MCF 10A (cell line): ENCODE measurements around the gene POLR2M. TPM values are rescaled to one million over a fixed set of nuclear protein-coding genes. Genes with fewer than 3 reads are reported as not detected.

ENCODE experiments used
- BruUV-seq: library from RNA; stranded (reverse); fragments of 400-500 nt; replicated peaks from 2 replicates; lab custom pipeline; 2021; lab: Mats Ljungman, UMichigan
- CTCF ChIA-PET: fragments of 300-600 bp; sonication (Branson Sonifier 250); formaldehyde crosslinking; extraction: SDS; loops from one replicate; lab custom pipeline; 2021; ENCODE audit warnings: antibody characterized with exemption, inconsistent platforms; lab: Yijun Ruan, JAX
- POLR2A ChIA-PET: fragments of 300-600, 350-650 bp; sonication (Branson Sonifier 250); formaldehyde crosslinking; extraction: SDS; loops from one replicate; lab custom pipeline; 2020; ENCODE audit warnings: antibody characterized with exemption, inconsistent platforms; lab: Yijun Ruan, JAX
- DNase-seq: peaks from one replicate; pipeline ENCODE4 v3.0.0-alpha.2; 2018; ENCODE audit not compliant: unreplicated experiment
- H3K27ac Mint-ChIP-seq: one replicate; pipeline ENCODE4 v1.8.0; 2022; ENCODE audit warnings: mild to moderate bottlenecking, low read depth, mixed read lengths; ENCODE audit not compliant: unreplicated experiment
- H3K27me3 Mint-ChIP-seq: one replicate; pipeline ENCODE4 v1.8.0; 2022; ENCODE audit warnings: mixed read lengths; ENCODE audit not compliant: insufficient read depth, unreplicated experiment
- H3K36me3 Mint-ChIP-seq: one replicate; pipeline ENCODE4 v1.8.0; 2022; ENCODE audit warnings: mild to moderate bottlenecking, moderate library complexity, mixed read lengths; ENCODE audit not compliant: insufficient read depth, unreplicated experiment
- H3K4me1 Mint-ChIP-seq: one replicate; pipeline ENCODE4 v1.8.0; 2022; ENCODE audit warnings: mixed read lengths; ENCODE audit not compliant: insufficient read depth, unreplicated experiment
- H3K4me3 Mint-ChIP-seq: one replicate; pipeline ENCODE4 v1.8.0; 2022; ENCODE audit warnings: mild to moderate bottlenecking, moderate library complexity, mixed read lengths; ENCODE audit not compliant: unreplicated experiment
- H3K9me3 Mint-ChIP-seq: one replicate; pipeline ENCODE4 v1.8.0; 2022; ENCODE audit warnings: mixed read lengths; ENCODE audit not compliant: unreplicated experiment
- intact Hi-C: fragments of 100-400 bp; cut with micrococcal nuclease; formaldehyde crosslinking; loops from 2 replicates; pipeline ENCODE4 v1.14.1; 2022
- total RNA-seq: library from RNA; stranded (reverse); gene quantifications from 2 replicates; pipeline ENCODE4 v1.2.3, GENCODE V29; 2022
- TF ChIP-seq, protein P1 (sequence below): fragments of 200-600 bp; IDR thresholded peaks from one replicate; pipeline ENCODE4 v1.8.0; 2022; ENCODE audit warnings: antibody characterized with exemption, mild to moderate bottlenecking; ENCODE audit not compliant: unreplicated experiment

The POLR2M gene
- total RNA-seq, 1 experiment from 2014 or later, result 114 TPM

DNA sequence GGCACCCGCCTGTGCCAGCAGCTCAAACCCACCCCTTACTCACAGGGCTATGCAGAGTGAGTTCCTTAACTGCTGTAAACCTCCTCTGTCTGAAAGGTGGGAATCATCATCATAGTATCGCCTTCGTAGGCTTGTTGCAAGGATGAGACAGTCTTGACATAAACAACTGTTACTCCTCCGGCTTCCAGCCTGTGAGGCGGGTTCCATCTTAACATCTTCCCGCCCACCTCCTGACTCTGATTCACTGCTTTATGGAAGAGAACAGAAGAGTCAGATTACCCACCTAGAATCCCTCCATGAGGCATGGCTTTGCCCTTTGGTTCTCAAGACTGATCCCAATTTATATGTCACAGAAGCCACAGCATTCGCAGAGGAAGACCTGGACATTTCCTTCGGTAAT lies 21.9 kb downstream of the POLR2M start:
- no peaks in the 10 kb centered on the region for H3K27me3 Mint-ChIP-seq
- no TSS peak for BruUV-seq
- CTCF ChIA-PET, result interaction anchor here (1.0 kb wide), 1 partner anchor 15 kb away, joined by 3 read pairs; no protein-coding TSS in a partner anchor
- H3K4me3 Mint-ChIP-seq, result no peak overlapping the region
- TF ChIP-seq, protein P1, sequence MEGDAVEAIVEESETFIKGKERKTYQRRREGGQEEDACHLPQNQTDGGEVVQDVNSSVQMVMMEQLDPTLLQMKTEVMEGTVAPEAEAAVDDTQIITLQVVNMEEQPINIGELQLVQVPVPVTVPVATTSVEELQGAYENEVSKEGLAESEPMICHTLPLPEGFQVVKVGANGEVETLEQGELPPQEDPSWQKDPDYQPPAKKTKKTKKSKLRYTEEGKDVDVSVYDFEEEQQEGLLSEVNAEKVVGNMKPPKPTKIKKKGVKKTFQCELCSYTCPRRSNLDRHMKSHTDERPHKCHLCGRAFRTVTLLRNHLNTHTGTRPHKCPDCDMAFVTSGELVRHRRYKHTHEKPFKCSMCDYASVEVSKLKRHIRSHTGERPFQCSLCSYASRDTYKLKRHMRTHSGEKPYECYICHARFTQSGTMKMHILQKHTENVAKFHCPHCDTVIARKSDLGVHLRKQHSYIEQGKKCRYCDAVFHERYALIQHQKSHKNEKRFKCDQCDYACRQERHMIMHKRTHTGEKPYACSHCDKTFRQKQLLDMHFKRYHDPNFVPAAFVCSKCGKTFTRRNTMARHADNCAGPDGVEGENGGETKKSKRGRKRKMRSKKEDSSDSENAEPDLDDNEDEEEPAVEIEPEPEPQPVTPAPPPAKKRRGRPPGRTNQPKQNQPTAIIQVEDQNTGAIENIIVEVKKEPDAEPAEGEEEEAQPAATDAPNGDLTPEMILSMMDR, result no peak
- H3K9me3 Mint-ChIP-seq, result no peaks in the 10 kb centered on the region
- DNase-seq, result no peak
- H3K4me1 Mint-ChIP-seq, result peaks cover 22% of the 10 kb centered on the region
- POLR2A ChIA-PET, result interaction anchor here (0.7 to 1.1 kb wide), 2 partner anchors 21 to 107 kb away, joined by 3 read pairs; no protein-coding TSS in a partner anchor
- H3K36me3 Mint-ChIP-seq, result peaks cover 6% of the 10 kb centered on the region
- no peak overlapping the region for H3K27ac Mint-ChIP-seq
- intact Hi-C loops, result no loop called here

DNA sequence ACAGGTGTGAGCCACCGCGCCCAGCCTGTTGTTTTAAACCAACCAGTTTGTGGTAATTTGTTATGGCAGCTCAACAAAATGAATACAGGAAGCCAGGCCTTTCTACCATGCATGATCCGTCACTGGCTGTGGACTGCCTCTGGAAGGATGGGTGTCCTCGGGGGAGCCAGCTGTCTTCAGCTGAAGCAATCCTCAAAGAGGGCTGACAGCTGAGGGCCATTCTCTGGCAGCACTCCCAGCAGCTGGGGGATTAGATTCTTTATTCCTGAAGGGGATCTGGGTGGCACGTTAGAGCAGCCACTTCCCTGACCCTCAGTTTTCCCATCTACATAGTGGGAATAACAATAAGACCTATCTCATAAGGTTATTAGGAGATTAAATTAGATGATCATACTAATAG lies 24.4 kb downstream of the POLR2M start:
- no TSS peak for BruUV-seq
- Mint-ChIP-seq H3K9me3 (no peaks in the 10 kb centered on the region), H3K36me3 (no peaks in the 10 kb centered on the region), H3K27me3 (no peaks in the 10 kb centered on the region), H3K4me3 (no peak overlapping the region), H3K27ac (no peak overlapping the region), H3K4me1 (peaks cover 22% of the 10 kb centered on the region)
- POLR2A ChIA-PET, result no interaction called here
- no peak for DNase-seq
- TF ChIP-seq, protein P1, result no peak
- CTCF ChIA-PET, result interaction anchor here (0.5 to 4.9 kb wide), 8 partner anchors 13 to 339 kb away, joined by 4 to 39 read pairs (median 13); no protein-coding TSS in a partner anchor
- intact Hi-C loops, result no loop called here

DNA sequence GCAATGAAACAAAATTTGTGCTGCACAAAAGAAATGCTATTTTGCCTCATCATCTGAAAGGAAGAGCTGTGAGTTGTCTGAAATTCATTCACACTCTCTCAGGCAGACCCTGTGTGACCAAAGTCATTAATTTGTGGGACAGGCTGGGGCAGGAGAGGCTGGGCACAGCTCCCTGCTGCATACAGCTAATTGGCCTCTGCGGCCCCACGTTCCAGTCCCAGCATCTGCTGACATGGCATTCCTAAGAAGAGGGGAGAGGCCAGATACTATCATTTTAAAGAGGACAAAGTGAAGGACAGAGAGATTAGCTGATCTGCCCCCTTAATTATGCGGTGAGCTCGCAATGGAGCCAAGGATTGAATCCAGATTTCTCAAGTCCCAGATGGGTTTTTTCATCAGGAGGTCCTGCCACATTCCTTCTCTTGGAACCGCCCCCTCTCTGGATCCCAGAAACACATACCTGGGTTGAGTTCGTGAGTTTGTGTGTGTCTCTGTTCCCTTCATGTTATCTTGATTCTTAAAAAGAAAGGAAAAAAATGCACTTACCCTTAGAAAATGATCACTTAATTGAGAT lies 25.1 kb downstream of the POLR2M start:
- Mint-ChIP-seq H3K9me3 (peaks cover 2% of the 10 kb centered on the region), H3K4me1 (peaks cover 17% of the 10 kb centered on the region), H3K36me3 (no peaks in the 10 kb centered on the region), H3K27me3 (no peaks in the 10 kb centered on the region), H3K4me3 (no peak overlapping the region), H3K27ac (no peak overlapping the region)
- TF ChIP-seq, protein P1, result no peak
- POLR2A ChIA-PET, result interaction anchor here (1.6 to 1.9 kb wide), 2 partner anchors 12 to 129 kb away, joined by 4 to 5 read pairs; no protein-coding TSS in a partner anchor
- no TSS peak for BruUV-seq
- no peak for DNase-seq
- CTCF ChIA-PET, result interaction anchor here (0.5 to 4.9 kb wide), 28 partner anchors 8 to 1024 kb away, joined by 3 to 39 read pairs (median 4); no protein-coding TSS in a partner anchor
- intact Hi-C loops, result loop anchor here (1.0 kb wide), 2 partner anchors 64 to 130 kb away; no protein-coding TSS in a partner anchor

DNA sequence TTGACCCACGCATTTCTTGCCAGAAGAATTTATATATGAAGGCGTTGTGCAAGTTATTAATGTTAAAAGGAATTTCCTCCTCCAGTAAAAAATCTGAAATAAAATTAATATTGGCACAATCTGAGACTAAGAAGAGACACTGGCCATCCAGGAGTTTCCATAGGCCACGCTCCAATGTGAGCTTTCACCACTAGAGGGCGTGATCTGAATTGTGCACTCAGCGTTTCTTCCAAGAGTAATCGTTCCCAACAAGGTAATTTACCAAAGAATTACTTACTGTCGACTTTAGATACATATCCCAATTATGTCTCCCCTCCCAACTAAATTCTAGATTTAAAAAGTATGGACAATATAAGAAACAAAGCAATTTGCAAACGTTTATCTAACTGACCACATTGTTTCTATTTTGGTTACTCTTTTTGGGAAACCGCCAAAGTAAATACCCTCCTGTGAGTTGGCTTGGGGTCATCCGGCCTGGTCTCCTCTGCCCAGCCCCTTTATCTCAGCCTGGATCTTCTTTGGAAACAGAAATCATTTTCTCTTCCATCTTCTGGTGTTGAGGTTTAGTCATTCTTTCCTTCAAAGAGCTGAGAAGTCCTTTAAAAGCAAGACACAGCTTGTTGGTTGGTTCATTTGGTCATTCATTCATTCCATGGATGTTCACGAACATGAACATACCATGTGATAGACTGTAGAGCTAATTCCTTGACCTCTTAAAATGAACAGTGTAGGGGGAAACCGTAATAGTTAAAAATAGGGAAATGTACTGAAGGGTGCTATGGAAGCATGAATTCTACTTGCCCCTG lies 26.2 kb downstream of the POLR2M start:
- no peak overlapping the region for H3K27ac Mint-ChIP-seq
- no peaks in the 10 kb centered on the region for H3K27me3 Mint-ChIP-seq
- no TSS peak for BruUV-seq
- POLR2A ChIA-PET, result interaction anchor here (0.6 to 1.9 kb wide), 6 partner anchors 11 to 338 kb away, joined by 3 to 5 read pairs (median 4); no protein-coding TSS in a partner anchor
- peak; percentile 71 for DNase-seq
- CTCF ChIA-PET, result interaction anchor here (0.5 to 4.9 kb wide), 40 partner anchors 8 to 522 kb away, joined by 3 to 39 read pairs (median 4); partner anchors contain the start of gene ALDH1A2
- peaks cover 6% of the 10 kb centered on the region for H3K4me1 Mint-ChIP-seq
- peaks cover 4% of the 10 kb centered on the region for H3K36me3 Mint-ChIP-seq
- TF ChIP-seq, protein P1, result peak; percentile 80
- intact Hi-C loops, result loop anchor here (1.0 kb wide), 2 partner anchors 65 to 129 kb away; no protein-coding TSS in a partner anchor
- peaks cover 13% of the 10 kb centered on the region for H3K9me3 Mint-ChIP-seq
- H3K4me3 Mint-ChIP-seq, result no peak overlapping the region
